ENCODE results near the gene CARD11. TPM values are rescaled to one million over a fixed set of nuclear protein-coding genes. Genes with fewer than 3 reads are reported as not detected.

The CARD11 gene
- total and polyA plus RNA-seq, 4 donors = 0.18 to 1.9 (median 1.5) TPM

DNA sequence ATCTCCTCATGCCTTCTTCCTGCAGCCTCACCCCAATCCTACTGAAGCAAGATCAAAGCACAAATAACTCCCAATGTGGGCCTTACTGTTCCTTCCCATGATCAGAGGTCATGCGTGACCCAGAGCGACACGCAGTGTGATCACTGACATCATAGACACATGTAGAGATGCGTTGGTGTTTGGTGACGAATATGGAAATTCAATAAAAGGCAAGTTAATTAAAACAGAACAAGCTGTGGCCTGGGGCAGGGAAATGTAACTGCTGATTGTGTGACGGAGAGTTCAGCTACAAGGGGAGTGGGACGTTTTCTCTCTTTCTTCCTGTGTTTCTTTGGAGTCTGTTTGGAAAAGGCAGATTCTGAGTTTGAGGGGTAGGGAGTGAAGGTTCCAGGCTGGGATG, 34.8 kb upstream of the CARD11 start:
- no peaks in the 10 kb centered on the region for H3K27me3 ChIP-seq (ENCODE audit: control insufficient read depth in 1 of 2, insufficient read depth in 2 of 2, low read length in 1 of 2)
- peaks cover 5% of the 10 kb centered on the region for H3K9me3 ChIP-seq (ENCODE audit: control insufficient read depth, low read length)
- no peak overlapping the region for H3K27ac ChIP-seq (ENCODE audit: low read depth in 1 of 2, low read length in 2 of 2)
- intact Hi-C loops (cut with DNase I) = no loop called here
- DNase-seq (no peak), ATAC-seq (ENCODE audit: low FRiP score) (no peak)
- H3K36me3 ChIP-seq (ENCODE audit: control insufficient read depth in 1 of 2, insufficient read depth in 2 of 2, low read length in 1 of 2) = no peaks in the 10 kb centered on the region
- H3K4me1 ChIP-seq (ENCODE audit: control insufficient read depth in 1 of 2, insufficient read depth in 2 of 2, low read length in 2 of 2) = no peaks in the 10 kb centered on the region
- H3K4me3 ChIP-seq (ENCODE audit: low read length in 2 of 2) = no peak overlapping the region
- 75 to 79% methylated on average over 7 of the region's 7 CpGs for WGBS, 2 donors

DNA sequence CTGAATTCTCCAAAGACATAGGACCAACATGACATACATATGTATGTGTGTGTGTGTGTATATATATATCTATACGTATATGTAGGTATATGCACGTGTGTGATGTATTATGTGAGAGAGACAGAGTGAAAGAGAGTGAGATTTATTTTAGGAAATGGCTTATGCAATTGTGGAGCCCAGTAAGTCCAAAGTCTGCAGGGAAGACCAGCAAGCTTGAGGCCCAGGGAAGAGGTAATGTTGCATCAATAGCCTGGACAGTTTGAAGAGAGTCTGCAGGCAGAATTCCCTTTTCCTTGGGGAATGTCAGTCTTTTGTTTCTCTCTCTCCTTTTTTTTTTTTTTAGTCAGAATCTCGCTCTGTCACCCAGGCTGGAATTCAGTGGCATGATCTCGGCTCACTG, 33.0 kb upstream of the CARD11 start:
- no peak overlapping the region for H3K27ac ChIP-seq (ENCODE audit: low read depth in 1 of 2, low read length in 2 of 2)
- H3K4me1 ChIP-seq (ENCODE audit: control insufficient read depth in 1 of 2, insufficient read depth in 2 of 2, low read length in 2 of 2) = no peaks in the 10 kb centered on the region
- no peak for ATAC-seq (ENCODE audit: low FRiP score)
- WGBS, 2 donors = 95 to 96% methylated on average over 4 of the region's 4 CpGs
- intact Hi-C loops (cut with DNase I) = no loop called here
- H3K4me3 ChIP-seq (ENCODE audit: low read length in 2 of 2) = no peak overlapping the region
- H3K9me3 ChIP-seq (ENCODE audit: control insufficient read depth, low read length) = peaks cover 5% of the 10 kb centered on the region
- no peaks in the 10 kb centered on the region for H3K27me3 ChIP-seq (ENCODE audit: control insufficient read depth in 1 of 2, insufficient read depth in 2 of 2, low read length in 1 of 2)
- DNase-seq = no peak
- H3K36me3 ChIP-seq (ENCODE audit: control insufficient read depth in 1 of 2, insufficient read depth in 2 of 2, low read length in 1 of 2) = no peaks in the 10 kb centered on the region

DNA sequence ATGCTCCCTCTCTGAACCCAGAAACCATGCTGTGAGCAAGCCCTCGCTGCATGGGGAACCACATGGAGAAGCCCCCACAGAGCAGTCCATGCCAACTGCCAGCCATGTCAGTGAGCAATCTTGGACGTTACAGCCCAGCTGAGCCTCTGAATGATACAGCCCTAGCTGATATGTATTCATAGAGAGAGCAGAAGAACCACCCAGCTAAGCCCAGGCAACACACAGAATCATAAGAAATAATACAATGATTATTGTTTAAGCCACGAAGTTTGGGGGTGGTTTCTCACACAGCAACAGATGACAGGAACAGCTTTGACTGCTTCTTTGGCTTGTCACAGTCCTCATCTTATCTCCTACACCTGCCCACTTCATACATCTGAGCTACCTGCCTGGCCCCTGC, 32.5 kb upstream of the CARD11 start:
- H3K27ac ChIP-seq (ENCODE audit: low read depth in 1 of 2, low read length in 2 of 2) = no peak overlapping the region
- H3K36me3 ChIP-seq (ENCODE audit: control insufficient read depth in 1 of 2, insufficient read depth in 2 of 2, low read length in 1 of 2) = no peaks in the 10 kb centered on the region
- H3K4me1 ChIP-seq (ENCODE audit: control insufficient read depth in 1 of 2, insufficient read depth in 2 of 2, low read length in 2 of 2) = no peaks in the 10 kb centered on the region
- DNase-seq = no peak
- ATAC-seq (ENCODE audit: low FRiP score) = no peak
- no peak overlapping the region for H3K4me3 ChIP-seq (ENCODE audit: low read length in 2 of 2)
- intact Hi-C loops (cut with DNase I) = no loop called here
- peaks cover 5% of the 10 kb centered on the region for H3K9me3 ChIP-seq (ENCODE audit: control insufficient read depth, low read length)
- no peaks in the 10 kb centered on the region for H3K27me3 ChIP-seq (ENCODE audit: control insufficient read depth in 1 of 2, insufficient read depth in 2 of 2, low read length in 1 of 2)
- WGBS, 2 donors = 91 to 92% methylated on average over 3 of the region's 3 CpGs

DNA sequence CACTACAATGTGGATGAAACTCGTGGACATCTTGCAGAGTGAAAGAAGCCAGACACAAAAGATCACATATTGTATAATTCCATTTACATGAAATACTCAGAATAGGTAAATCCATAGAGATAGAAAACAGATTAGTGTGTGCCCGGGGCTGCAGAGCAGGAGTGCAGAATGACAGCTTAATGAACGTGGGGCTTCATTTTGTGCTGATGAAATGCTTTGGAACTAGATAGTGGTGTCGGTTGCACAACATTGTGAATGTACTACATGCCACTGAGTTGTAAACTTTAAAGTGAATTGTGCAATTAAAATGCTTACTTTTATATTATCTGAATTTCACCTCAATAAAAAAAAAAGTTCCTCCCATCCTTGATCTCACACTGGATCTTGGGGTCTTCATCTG, 31.8 kb upstream of the CARD11 start:
- Histone ChIP-seq H3K27me3 (ENCODE audit: control insufficient read depth in 1 of 2, insufficient read depth in 2 of 2, low read length in 1 of 2) (no peaks in the 10 kb centered on the region), H3K9me3 (ENCODE audit: control insufficient read depth, low read length) (peaks cover 5% of the 10 kb centered on the region), H3K4me1 (ENCODE audit: control insufficient read depth in 1 of 2, insufficient read depth in 2 of 2, low read length in 2 of 2) (no peaks in the 10 kb centered on the region), H3K27ac (ENCODE audit: low read depth in 1 of 2, low read length in 2 of 2) (no peak overlapping the region), H3K4me3 (ENCODE audit: low read length in 2 of 2) (no peak overlapping the region), H3K36me3 (ENCODE audit: control insufficient read depth in 1 of 2, insufficient read depth in 2 of 2, low read length in 1 of 2) (no peaks in the 10 kb centered on the region)
- DNase-seq = no peak
- ATAC-seq (ENCODE audit: low FRiP score) = no peak
- 87 to 88% methylated on average over 4 of the region's 4 CpGs for WGBS, 2 donors
- intact Hi-C loops (cut with DNase I) = no loop called here

DNA sequence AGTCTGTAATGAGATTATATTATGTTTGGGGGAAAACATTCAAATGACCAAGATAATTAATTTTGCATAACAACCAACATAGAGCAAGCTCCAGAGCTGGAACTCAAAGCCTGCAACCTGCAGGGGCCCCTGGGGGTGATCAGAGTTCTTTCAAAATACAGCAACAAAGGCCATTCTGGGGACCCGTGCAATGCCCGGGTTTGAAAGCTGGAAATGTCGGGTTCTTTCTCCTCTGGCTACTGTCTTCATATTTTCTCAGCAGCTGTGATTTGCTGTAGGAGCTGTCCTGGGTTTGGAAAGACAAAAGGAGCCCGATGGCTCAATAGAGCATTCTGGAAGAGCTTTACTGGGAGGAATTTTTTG, 30.8 kb upstream of the CARD11 start:
- Histone ChIP-seq H3K27ac (ENCODE audit: low read depth in 1 of 2, low read length in 2 of 2) (no peak overlapping the region), H3K27me3 (ENCODE audit: control insufficient read depth in 1 of 2, insufficient read depth in 2 of 2, low read length in 1 of 2) (no peaks in the 10 kb centered on the region), H3K4me3 (ENCODE audit: low read length in 2 of 2) (no peak overlapping the region), H3K36me3 (ENCODE audit: control insufficient read depth in 1 of 2, insufficient read depth in 2 of 2, low read length in 1 of 2) (no peaks in the 10 kb centered on the region), H3K9me3 (ENCODE audit: control insufficient read depth, low read length) (peaks cover 5% of the 10 kb centered on the region), H3K4me1 (ENCODE audit: control insufficient read depth in 1 of 2, insufficient read depth in 2 of 2, low read length in 2 of 2) (no peaks in the 10 kb centered on the region)
- WGBS, 2 donors = 72 to 81% methylated on average over 4 of the region's 4 CpGs
- no peak for ATAC-seq (ENCODE audit: low FRiP score)
- intact Hi-C loops (cut with DNase I) = no loop called here
- DNase-seq = no peak

DNA sequence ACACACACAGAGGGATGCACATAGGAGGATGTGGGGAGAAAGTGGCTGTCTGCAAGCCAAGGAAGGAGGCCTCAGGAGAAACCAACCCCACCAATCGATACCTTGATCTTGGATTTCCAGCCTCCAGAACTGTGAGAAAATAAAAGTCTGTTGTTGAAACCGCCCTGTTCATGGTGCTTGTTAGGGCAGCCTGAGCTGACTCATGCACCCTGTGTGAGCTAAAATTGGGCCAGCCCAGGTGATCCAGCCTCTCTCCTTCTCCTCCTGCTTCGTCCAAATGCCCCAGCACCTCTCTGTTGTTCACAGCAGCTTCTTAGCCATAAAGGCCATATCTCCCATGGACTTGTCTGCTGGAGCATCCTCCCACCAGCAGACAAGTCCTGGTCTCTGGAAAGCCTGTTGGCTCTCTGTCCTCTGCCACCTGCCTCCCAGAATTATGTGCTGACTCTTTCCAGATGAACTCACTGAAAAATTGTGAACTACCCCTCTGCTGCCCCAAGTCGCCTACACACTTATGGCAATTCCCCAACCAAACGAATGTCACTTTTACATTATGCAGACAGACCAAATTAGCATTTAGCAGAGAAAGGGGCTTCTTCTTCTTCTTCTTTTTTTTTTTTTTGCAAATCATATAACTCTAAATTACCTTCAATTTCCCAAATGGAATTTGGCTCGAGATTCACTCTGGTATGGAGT, 30.2 kb upstream of the CARD11 start:
- no peaks in the 10 kb centered on the region for H3K36me3 ChIP-seq (ENCODE audit: control insufficient read depth in 1 of 2, insufficient read depth in 2 of 2, low read length in 1 of 2)
- no peaks in the 10 kb centered on the region for H3K4me1 ChIP-seq (ENCODE audit: control insufficient read depth in 1 of 2, insufficient read depth in 2 of 2, low read length in 2 of 2)
- peaks cover 5% of the 10 kb centered on the region for H3K9me3 ChIP-seq (ENCODE audit: control insufficient read depth, low read length)
- no peak overlapping the region for H3K4me3 ChIP-seq (ENCODE audit: low read length in 2 of 2)
- no peaks in the 10 kb centered on the region for H3K27me3 ChIP-seq (ENCODE audit: control insufficient read depth in 1 of 2, insufficient read depth in 2 of 2, low read length in 1 of 2)
- ATAC-seq (ENCODE audit: low FRiP score) (no peak), DNase-seq (no peak)
- WGBS, 2 donors = 90 to 93% methylated on average over 6 of the region's 6 CpGs
- no peak overlapping the region for H3K27ac ChIP-seq (ENCODE audit: low read depth in 1 of 2, low read length in 2 of 2)
- intact Hi-C loops (cut with DNase I) = no loop called here

DNA sequence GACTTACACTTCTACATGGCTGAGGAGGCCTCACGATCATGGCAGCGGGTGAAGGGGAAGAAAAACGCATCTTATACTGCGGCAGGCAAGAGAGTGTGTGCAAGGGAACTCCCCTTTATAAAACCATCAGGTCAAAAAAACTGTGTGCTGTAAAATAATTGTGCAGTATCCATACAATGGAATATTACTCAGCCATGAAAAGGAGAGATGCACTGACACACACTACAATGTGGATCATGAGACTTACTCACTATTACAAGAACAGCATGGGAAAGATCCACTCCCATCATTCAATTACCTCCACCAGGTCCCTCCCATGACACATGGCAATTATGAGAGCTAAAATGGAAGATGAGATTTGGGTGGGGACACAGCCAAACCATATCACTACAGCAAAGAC, 27.2 kb upstream of the CARD11 start:
- ATAC-seq (ENCODE audit: low FRiP score) (no peak), DNase-seq (no peak)
- Histone ChIP-seq H3K27me3 (ENCODE audit: control insufficient read depth in 1 of 2, insufficient read depth in 2 of 2, low read length in 1 of 2) (no peaks in the 10 kb centered on the region), H3K4me1 (ENCODE audit: control insufficient read depth in 1 of 2, insufficient read depth in 2 of 2, low read length in 2 of 2) (no peaks in the 10 kb centered on the region), H3K9me3 (ENCODE audit: control insufficient read depth, low read length) (peaks cover under 1% of the 10 kb centered on the region), H3K4me3 (ENCODE audit: low read length in 2 of 2) (no peak overlapping the region), H3K27ac (ENCODE audit: low read depth in 1 of 2, low read length in 2 of 2) (no peak overlapping the region), H3K36me3 (ENCODE audit: control insufficient read depth in 1 of 2, insufficient read depth in 2 of 2, low read length in 1 of 2) (no peaks in the 10 kb centered on the region)
- intact Hi-C loops (cut with DNase I) = no loop called here
- 96% methylated on average over 4 of the region's 4 CpGs for WGBS, 2 donors

DNA sequence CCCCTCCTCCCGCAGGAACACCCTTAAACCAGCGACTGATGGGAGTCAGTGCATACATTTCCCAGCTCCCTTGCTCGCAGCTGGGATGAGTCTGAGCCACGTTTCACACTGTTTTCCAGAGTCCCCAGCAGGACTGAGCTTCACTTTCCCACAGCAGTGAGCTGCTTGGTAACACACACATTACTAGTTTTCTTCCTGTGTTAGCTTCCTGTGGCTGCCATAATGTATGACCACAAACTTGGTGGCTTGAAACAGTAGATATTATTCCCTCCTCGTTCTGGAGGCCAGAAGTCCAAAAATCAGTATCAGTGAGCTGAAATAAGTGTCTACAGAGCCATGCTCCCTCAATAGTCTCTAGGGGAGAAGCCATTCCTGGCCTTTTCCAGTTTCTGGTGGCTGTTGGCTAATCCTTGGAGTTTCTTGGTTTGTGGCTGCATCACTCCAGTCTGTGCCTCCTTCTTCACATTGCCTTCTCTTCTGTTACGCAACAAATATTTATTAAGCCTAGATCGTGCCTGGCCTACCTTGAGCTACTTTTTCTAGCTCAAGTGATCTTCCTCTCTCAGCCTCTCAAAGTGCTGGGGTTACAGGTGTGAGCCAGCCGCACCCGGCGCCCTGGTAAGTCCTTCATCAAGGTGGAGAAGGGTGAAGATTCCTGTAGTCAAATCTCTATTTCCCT, 26.2 kb upstream of the CARD11 start:
- no peaks in the 10 kb centered on the region for H3K27me3 ChIP-seq (ENCODE audit: control insufficient read depth in 1 of 2, insufficient read depth in 2 of 2, low read length in 1 of 2)
- H3K36me3 ChIP-seq (ENCODE audit: control insufficient read depth in 1 of 2, insufficient read depth in 2 of 2, low read length in 1 of 2) = no peaks in the 10 kb centered on the region
- DNase-seq = no peak
- H3K4me3 ChIP-seq (ENCODE audit: low read length in 2 of 2) = no peak overlapping the region
- H3K27ac ChIP-seq (ENCODE audit: low read depth in 1 of 2, low read length in 2 of 2) = no peak overlapping the region
- H3K4me1 ChIP-seq (ENCODE audit: control insufficient read depth in 1 of 2, insufficient read depth in 2 of 2, low read length in 2 of 2) = no peaks in the 10 kb centered on the region
- ATAC-seq (ENCODE audit: low FRiP score) = no peak
- H3K9me3 ChIP-seq (ENCODE audit: control insufficient read depth, low read length) = no peaks in the 10 kb centered on the region
- 95 to 96% methylated on average over 10 of the region's 10 CpGs for WGBS, 2 donors
- intact Hi-C loops (cut with DNase I) = loop anchor here in 1 of 2 donors (10.0 kb wide), 1 partner anchor 145 kb away; no protein-coding TSS in a partner anchor

DNA sequence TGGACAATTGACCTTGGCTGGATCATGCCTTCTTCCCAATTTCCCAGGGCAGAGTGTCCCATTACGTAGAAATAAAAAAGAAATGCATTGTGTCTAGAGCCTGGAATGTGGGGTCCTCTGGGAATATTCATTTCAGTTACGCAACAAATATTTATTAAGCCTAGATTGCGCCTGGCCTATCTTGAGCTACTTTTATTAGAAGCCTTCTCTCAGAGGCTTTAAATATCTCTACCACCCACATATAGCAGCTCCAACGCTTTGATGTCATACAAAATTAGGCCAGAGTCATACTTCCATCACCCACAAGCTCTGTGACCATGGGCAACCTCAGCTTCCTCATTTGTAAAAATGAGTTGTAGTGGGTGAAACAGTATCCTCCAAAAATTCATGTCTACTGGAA, 24.9 kb upstream of the CARD11 start:
- Histone ChIP-seq H3K4me1 (ENCODE audit: control insufficient read depth in 1 of 2, insufficient read depth in 2 of 2, low read length in 2 of 2) (no peaks in the 10 kb centered on the region), H3K9me3 (ENCODE audit: control insufficient read depth, low read length) (no peaks in the 10 kb centered on the region), H3K4me3 (ENCODE audit: low read length in 2 of 2) (no peak overlapping the region), H3K27me3 (ENCODE audit: control insufficient read depth in 1 of 2, insufficient read depth in 2 of 2, low read length in 1 of 2) (no peaks in the 10 kb centered on the region), H3K27ac (ENCODE audit: low read depth in 1 of 2, low read length in 2 of 2) (peak overlapping the region in 1 of 2 donors; percentile 37), H3K36me3 (ENCODE audit: control insufficient read depth in 1 of 2, insufficient read depth in 2 of 2, low read length in 1 of 2) (no peaks in the 10 kb centered on the region)
- DNase-seq (no peak), ATAC-seq (ENCODE audit: low FRiP score) (peak; percentile 53)
- intact Hi-C loops (cut with DNase I) = loop anchor here in 1 of 2 donors (10.0 kb wide), 1 partner anchor 146 kb away; no protein-coding TSS in a partner anchor
- WGBS, 2 donors = 10 to 18% methylated on average over 4 of the region's 4 CpGs
